ENCODE data around the gene ATP5F1E. TPM values are rescaled to one million over a fixed set of nuclear protein-coding genes. Genes with fewer than 3 reads are reported as not detected.

Gene ATP5F1E
- total and polyA plus RNA-seq, 9 of the 15 experiments (the other 6 are each of a cell fraction or from before 2014, with no cell fraction given), result 60.3 to 162 (median 113) TPM

- 0 out of 2 replicates have a peak, but pooled peaks have one; percentile 27 for TF ChIP-seq ZBTB40 (IDR thresholded peaks at IDR 0.05)
- TF ChIP-seq ZBTB40 (CRISPR knock-in tag; IDR thresholded peaks at IDR 0.05), result no peak
- no peak for TF ChIP-seq MAFF (IDR thresholded peaks at IDR 0.05; ENCODE audit: low read length)
- TF ChIP-seq GTF2F1 (IDR thresholded peaks at IDR 0.05; ENCODE audit: low read depth, low read length), result no peak
- no peak for TF ChIP-seq POLR2AphosphoS2 (IDR thresholded peaks at IDR 0.05; ENCODE audit: low read length)
- peak; percentile 36 for TF ChIP-seq RBBP5 (IDR thresholded peaks at IDR 0.05; ENCODE audit: borderline replicate concordance, insufficient read depth, low read length, poor library complexity, severe bottlenecking)
- no peak for TF ChIP-seq ZBTB5 (IDR thresholded peaks at IDR 0.05)
- TF ChIP-seq NR2F6 (CRISPR knock-in tag; IDR thresholded peaks at IDR 0.05), result no peak
- no peak for TF ChIP-seq CUX1 (CRISPR knock-in tag; IDR thresholded peaks at IDR 0.05)
- no peak for TF ChIP-seq NFE2L1 (tag; IDR thresholded peaks at IDR 0.05; ENCODE audit: borderline replicate concordance, low read depth)
- TF ChIP-seq ZNF77 (CRISPR knock-in tag; IDR thresholded peaks at IDR 0.05), result no peak
Observed at GRCh38 chr20:59006167-59006863, 25.8 kb downstream of the ATP5F1E start (continued).
